ENCODE results near the gene AKR7A3. TPM values are rescaled to one million over a fixed set of nuclear protein-coding genes. Genes with fewer than 3 reads are reported as not detected.

Gene AKR7A3
- total and polyA plus RNA-seq, 10 of the 15 experiments (the other 5 are each of a cell fraction or from before 2014, with no cell fraction given): 0.10 to 1.1 (median 0.25) TPM; not detected in 2

- Histone ChIP-seq H3K27me3 (replicated peaks in 1 of 2; ENCODE audit: control insufficient read depth in 2 of 2, insufficient read depth in 2 of 2, low read length in 1 of 2) (no peaks in the 10 kb centered on the region), H3K27ac (ENCODE audit: control insufficient read depth, insufficient read depth) (peak within 1 kb of the TSS; percentile 80), H3K9me3 (replicated peaks; ENCODE audit: control insufficient read depth, insufficient read depth, low read length) (no peaks in the 10 kb centered on the region), H3K4me2 (ENCODE audit: control insufficient read depth, insufficient read depth) (peak within 1 kb of the TSS; percentile 89), H3K4me3 (peak within 1 kb of the TSS; percentile 92), H3K4me1 (ENCODE audit: control insufficient read depth, insufficient read depth, low read length) (peaks cover 44% of the 10 kb centered on the region), H2AFZ (ENCODE audit: control insufficient read depth, low read depth, low read length) (peak within 1 kb of the TSS; percentile 73), H4K20me1 (ENCODE audit: control insufficient read depth, insufficient read depth) (no peaks in the 10 kb centered on the region; the same call in 1 of the 2 replicates), H3K79me2 (ENCODE audit: control insufficient read depth, insufficient read depth, low read length) (peaks cover 22% of the 10 kb centered on the region), H3K9ac (ENCODE audit: control insufficient read depth, insufficient read depth, low read length) (peak within 1 kb of the TSS; percentile 82), H3K36me3 (ENCODE audit: control insufficient read depth in 2 of 2, insufficient read depth in 2 of 2, low read length in 1 of 2) (peaks cover 0 to 6% of the 10 kb centered on the region in 2 experiments; a peak in 1 of 4 replicates)
- FAIRE-seq (no peak), DNase-seq (ENCODE audit: low read depth, low spot score) (peak; percentile 49), ATAC-seq (peak; percentile 85)
- WGBS (ENCODE audit: insufficient coverage, insufficient replicate concordance, low lambda C conversion rate, missing lambda C conversion rate): under 1% methylated on average over 79 of the region's 105 CpGs
- ChIA-PET RAD21 (ENCODE audit: unreplicated experiment) (interaction anchor here (1.0 kb wide), 1 partner anchor 174 kb away, joined by 3 read pairs; the partner anchor contains the start of gene CAPZB), CTCF (interaction anchor here (0.8 to 1.0 kb wide), 2 partner anchors 342 to 404 kb away, joined by 4 read pairs; no protein-coding TSS in a partner anchor), POLR2A (interaction anchor here (0.6 to 1.1 kb wide), 4 partner anchors 60 to 285 kb away, joined by 3 to 5 read pairs (median 4); partner anchors contain the start of genes EMC1 and MRTO4), SMC1A (ENCODE audit: uncharacterized antibody, unreplicated experiment) (no interaction called here)
- intact Hi-C loops (cut with micrococcal nuclease; ENCODE audit: unreplicated experiment) (loop anchor here (5.0 to 10.0 kb wide), 3 partner anchors 60 to 343 kb away; partner anchors contain the start of genes CAPZB, EMC1 and MRTO4), in situ Hi-C loops (cut with MboI) (no loop called here)
- no TSS peak for BruUV-seq (replicated peaks)
- TF ChIP-seq POLR2AphosphoS5 (IDR thresholded peaks at IDR 0.05; ENCODE audit: low read length): peak; percentile 74
- peak; percentile 69 for TF ChIP-seq NRF1 (conservative IDR thresholded peaks at IDR 0.05; ENCODE audit: low read depth, low read length)
- peak; percentile 92 for TF ChIP-seq NR2F1 (conservative IDR thresholded peaks at IDR 0.05)
- no peak for TF ChIP-seq NBN (IDR thresholded peaks at IDR 0.05)
- peak; percentile 69 for TF ChIP-seq ZNF687 (IDR thresholded peaks at IDR 0.05)
- TF ChIP-seq BRCA1 (IDR thresholded peaks at IDR 0.05; ENCODE audit: low read depth, low read length): peak; percentile 44; the same call in 1 of the 2 replicates
- TF ChIP-seq HCFC1 (IDR thresholded peaks at IDR 0.05; ENCODE audit: low read length): peak; percentile 42
- TF ChIP-seq CTCF (IDR thresholded peaks at IDR 0.05 in 2 of 3, conservative IDR thresholded peaks at IDR 0.05 in 1 of 3; ENCODE audit: control insufficient read depth in 2 of 3, extremely low read depth in 1 of 3, insufficient read depth in 1 of 3, low read depth in 3 of 3, low read length in 3 of 3): peak in 1 of 3 experiments; percentile 7; a peak in 1 of 6 replicates
- TF ChIP-seq RAD51 (IDR thresholded peaks at IDR 0.05): 0 out of 2 replicates have a peak, but pooled peaks have one; percentile 29
- TF ChIP-seq ZNF217 (IDR thresholded peaks at IDR 0.05): 0 out of 2 replicates have a peak, but pooled peaks have one; percentile 33
- TF ChIP-seq NFXL1 (IDR thresholded peaks at IDR 0.05; ENCODE audit: borderline replicate concordance): 0 out of 2 replicates have a peak, but pooled peaks have one; percentile 19
- peak; percentile 51 for TF ChIP-seq RELA (IDR thresholded peaks at IDR 0.05; ENCODE audit: borderline replicate concordance, partially characterized antibody)
- TF ChIP-seq CHD2 (IDR thresholded peaks at IDR 0.05; ENCODE audit: borderline replicate concordance, low read depth, low read length): peak; percentile 92
- TF ChIP-seq GABPA (IDR thresholded peaks at IDR 0.05; ENCODE audit: low read depth): no peak
- TF ChIP-seq SIN3A (IDR thresholded peaks at IDR 0.05; ENCODE audit: low read depth, low read length): no peak; the same call in 1 of the 2 replicates
- peak; percentile 68 for TF ChIP-seq BACH1 (IDR thresholded peaks at IDR 0.05; ENCODE audit: borderline replicate concordance)
- no peak for TF ChIP-seq SUZ12 (IDR thresholded peaks at IDR 0.05; ENCODE audit: unreplicated experiment)
These were observed 23.6 kb upstream of the AKR7A3 start, which contains the start of the genes AKR7A2 and SLC66A1 for GRCh38 chr1:19311931-19312781. Gene AKR7A2, minus strand, starts transcription at chr1:19312144. Its CDS starts 20 bp downstream, at chr1:19312124. Gene SLC66A1, plus strand, starts transcription at chr1:19312326. Its CDS starts 5,352 bp downstream, at chr1:19317678.

Data from GM12878 (cell line).